GM19455 (cell line): ENCODE data around the gene LNPEP.
"Not testable (repeated sequence)": the region's sequence is repeated elsewhere in the genome, so short reads cannot be mapped to it uniquely, and the experiment has no call there.

Source experiments
- ATAC-seq: cut with Tn5 transposase; IDR thresholded peaks from one replicate; pipeline ENCODE4 v1.9.1; 2021; ENCODE audit not compliant: unreplicated experiment

The LNPEP gene

GRCh38 chr5:97046270-97046982 lies 110.5 kb downstream of the LNPEP start:
- ATAC-seq, result no peak

GRCh38 chr5:97047076-97047475 lies 111.2 kb downstream of the LNPEP start:
- no peak for ATAC-seq

GRCh38 chr5:97049175-97049574 lies 113.3 kb downstream of the LNPEP start:
- ATAC-seq, result no peak

- no peak for ATAC-seq
These were observed 120.4 kb downstream of the LNPEP start for GRCh38 chr5:97056263-97056662.

- no peak for ATAC-seq
These were observed 126.2 kb downstream of the LNPEP start for GRCh38 chr5:97062046-97062445.

GRCh38 chr5:97063251-97063650 lies 127.4 kb downstream of the LNPEP start:
- no peak for ATAC-seq

- ATAC-seq, result no peak
These were observed 129.6 kb downstream of the LNPEP start for GRCh38 chr5:97065475-97065874.

- ATAC-seq, result no peak
These were observed 131.5 kb downstream of the LNPEP start for GRCh38 chr5:97067296-97067850.

GRCh38 chr5:97070234-97070633 lies 134.4 kb downstream of the LNPEP start:
- no peak for ATAC-seq

- ATAC-seq, result no peak
These were observed 135.2 kb downstream of the LNPEP start for GRCh38 chr5:97071101-97071500.

- ATAC-seq, result no peak
These were observed 136.1 kb downstream of the LNPEP start for GRCh38 chr5:97071993-97072392.

- ATAC-seq, result no peak
These were observed 136.8 kb downstream of the LNPEP start for GRCh38 chr5:97072696-97073095.

- ATAC-seq, result no peak
These were observed 137.5 kb downstream of the LNPEP start for GRCh38 chr5:97073420-97073819.

GRCh38 chr5:97074859-97075489 lies 139.1 kb downstream of the LNPEP start:
- no peak for ATAC-seq

GRCh38 chr5:97075649-97076048 lies 139.8 kb downstream of the LNPEP start:
- ATAC-seq, result no peak

GRCh38 chr5:97076098-97076497 lies 140.2 kb downstream of the LNPEP start:
- no peak for ATAC-seq

GRCh38 chr5:97077246-97077645 lies 141.4 kb downstream of the LNPEP start:
- ATAC-seq, result no peak

GRCh38 chr5:97078958-97079743 lies 143.3 kb downstream of the LNPEP start:
- no peak for ATAC-seq

- not testable (repeated sequence) for ATAC-seq
These were observed 149.0 kb downstream of the LNPEP start for GRCh38 chr5:97084782-97085458.

- ATAC-seq, result no peak
These were observed 149.7 kb downstream of the LNPEP start for GRCh38 chr5:97085459-97086181.
